Embryonic facial prominence (tissue), 1 donor: Measurements from ENCODE around the gene PNLDC1.
"Not testable (repeated sequence)": the region's sequence is repeated elsewhere in the genome, so short reads cannot be mapped to it uniquely, and the experiment has no call there.

Source experiments
- DNase-seq: peaks from one replicate; pipeline ENCODE4 v3.0.0-alpha.2; 2016; ENCODE audit errors: extremely low spot score

The PNLDC1 gene

GRCh38 chr6:159819932-159820640, 20.0 kb downstream of the PNLDC1 start:
- DNase-seq: no peak

GRCh38 chr6:159821122-159821521, 21.0 kb downstream of the PNLDC1 start:
- DNase-seq: no peak

DNA sequence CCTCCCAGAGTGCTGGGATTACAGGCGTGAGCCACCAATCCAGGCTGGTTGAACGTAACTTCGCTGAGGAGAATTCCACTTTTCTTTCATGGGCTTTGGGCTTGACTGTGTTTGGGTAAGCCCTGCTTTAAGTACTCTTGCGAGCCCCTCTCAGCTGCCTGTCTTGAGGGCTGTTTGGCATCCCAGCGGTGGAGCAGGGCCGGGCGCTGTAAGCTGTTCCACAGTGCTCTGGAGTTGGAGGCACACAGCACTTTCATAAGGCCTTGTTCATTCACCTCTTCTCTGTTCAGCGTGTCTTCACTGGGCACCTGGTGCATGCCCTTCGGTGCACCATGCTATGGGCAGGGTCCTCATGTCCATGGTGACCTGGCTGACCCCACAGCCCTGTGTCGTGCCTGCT, 21.6 kb downstream of the PNLDC1 start:
- no peak for DNase-seq

- no peak for DNase-seq
Observed at GRCh38 chr6:159823953-159824352, 23.9 kb downstream of the PNLDC1 start.

- DNase-seq: not testable (repeated sequence)
Observed at GRCh38 chr6:159824690-159825089, 24.6 kb downstream of the PNLDC1 start.

DNA sequence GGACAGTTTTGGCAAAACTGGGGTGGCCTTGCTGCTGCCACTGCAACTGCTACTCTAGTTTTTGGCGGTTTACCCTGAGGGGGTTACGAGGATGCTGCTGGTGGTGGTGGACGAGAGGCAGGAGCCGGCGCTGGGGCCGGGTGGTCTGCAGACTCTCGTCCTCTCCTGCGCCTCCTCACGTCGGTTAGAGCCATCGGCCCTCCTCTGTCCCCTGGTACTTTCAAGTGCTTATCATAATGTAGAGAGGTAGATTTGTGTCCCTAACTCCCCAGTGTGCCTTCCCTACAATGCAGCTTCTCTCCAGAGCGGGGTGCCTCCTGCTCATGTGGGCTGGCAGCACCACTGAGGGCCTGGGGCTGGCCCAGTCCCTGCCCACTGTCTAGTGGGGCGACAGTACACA, 25.9 kb downstream of the PNLDC1 start:
- no peak for DNase-seq

DNA sequence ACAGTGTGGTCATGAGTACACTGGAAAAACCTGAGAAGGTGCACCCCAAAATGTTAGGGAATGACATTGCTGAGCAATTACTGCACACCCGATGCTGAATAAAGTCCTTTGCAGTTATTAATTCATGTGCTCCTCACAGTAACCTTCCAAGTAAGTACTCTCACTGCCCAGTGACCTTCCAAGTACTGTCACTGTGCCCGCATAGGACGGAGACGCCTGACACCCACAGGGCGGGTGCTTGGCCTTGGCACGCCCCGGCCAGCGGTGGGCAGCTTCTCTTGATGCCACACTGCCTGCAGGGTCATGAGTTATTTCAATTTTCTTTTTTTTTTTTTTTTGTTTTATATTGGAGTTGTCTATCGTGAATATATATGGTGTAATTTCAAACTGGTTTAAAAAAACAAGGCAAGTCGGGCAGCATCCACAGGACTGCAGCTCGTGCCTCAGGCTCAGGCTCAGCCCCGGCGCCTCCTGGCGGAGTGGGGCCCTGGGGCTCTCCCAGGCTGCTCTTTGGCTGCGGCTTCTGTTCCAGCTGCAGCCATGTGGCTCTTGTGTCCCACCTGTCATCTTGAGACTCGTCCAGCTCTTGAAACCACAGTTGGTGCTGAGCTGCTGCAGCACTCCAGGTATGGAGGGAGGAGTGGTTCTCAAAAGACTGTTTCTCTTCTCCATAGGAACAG, 27.0 kb downstream of the PNLDC1 start:
- no peak for DNase-seq

DNA sequence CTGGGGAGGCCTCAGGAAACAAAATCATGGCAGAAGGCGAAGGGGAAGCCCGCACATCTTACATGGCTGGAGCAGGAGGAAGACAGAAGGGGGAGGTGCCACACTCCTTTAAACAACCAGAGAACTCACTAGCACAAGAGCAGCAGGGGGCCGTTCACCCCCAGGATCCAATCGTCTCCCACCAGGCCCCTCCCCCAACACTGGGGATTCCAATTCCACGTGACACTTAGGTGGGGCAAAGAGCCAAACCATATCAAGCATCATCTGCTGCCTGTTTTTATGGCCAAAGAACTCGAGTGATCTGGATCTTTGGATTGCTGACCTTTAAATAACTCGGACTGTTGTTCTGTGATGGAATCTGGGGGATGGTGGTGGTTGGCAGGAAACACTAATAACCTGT, 28.0 kb downstream of the PNLDC1 start:
- DNase-seq: no peak

GRCh38 chr6:159829526-159829925, 29.4 kb downstream of the PNLDC1 start:
- no peak for DNase-seq

GRCh38 chr6:159830501-159831372, 30.7 kb downstream of the PNLDC1 start:
- DNase-seq: no peak

DNA sequence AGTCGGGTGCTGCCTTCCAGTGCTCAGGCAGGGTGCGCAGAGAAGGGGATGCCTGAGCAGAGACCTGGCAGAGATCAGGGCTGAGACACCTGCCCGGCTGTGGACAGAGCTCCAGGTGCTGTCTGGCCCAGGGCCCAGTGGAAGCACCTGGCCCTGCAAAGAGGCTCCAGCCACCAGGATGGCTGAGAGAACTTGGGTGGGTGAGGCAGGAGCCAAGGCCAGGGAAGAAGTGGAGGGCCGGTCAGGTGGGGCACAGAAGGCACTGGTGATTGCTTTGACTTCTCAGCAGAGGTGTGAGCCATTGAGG, 31.2 kb downstream of the PNLDC1 start:
- DNase-seq: no peak

GRCh38 chr6:159832946-159833345, 32.9 kb downstream of the PNLDC1 start:
- no peak for DNase-seq

DNA sequence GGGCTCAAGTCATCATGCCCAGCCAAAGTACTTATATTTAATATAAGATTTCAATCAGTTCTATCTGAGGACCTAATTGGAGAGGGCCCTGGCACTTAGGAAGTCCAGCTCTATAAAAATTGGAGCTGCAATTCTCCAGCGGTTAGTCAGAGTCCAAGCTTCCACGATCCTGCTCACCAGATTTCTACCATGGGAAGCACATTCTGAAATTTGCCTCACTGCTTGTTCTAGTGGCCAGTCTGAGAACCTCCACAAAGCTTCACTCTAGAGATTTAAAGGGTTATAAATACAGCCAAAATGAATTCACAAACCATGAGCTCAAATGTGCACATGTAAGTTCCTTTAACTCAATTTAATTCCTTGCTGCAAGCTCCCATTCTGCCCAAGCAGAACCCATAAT, 33.5 kb downstream of the PNLDC1 start:
- no peak for DNase-seq

- DNase-seq: no peak
Observed at GRCh38 chr6:159833997-159834603, 34.0 kb downstream of the PNLDC1 start.

GRCh38 chr6:159836718-159837490, 36.8 kb downstream of the PNLDC1 start:
- DNase-seq: no peak

GRCh38 chr6:159837511-159837910, 37.4 kb downstream of the PNLDC1 start:
- DNase-seq: no peak

DNA sequence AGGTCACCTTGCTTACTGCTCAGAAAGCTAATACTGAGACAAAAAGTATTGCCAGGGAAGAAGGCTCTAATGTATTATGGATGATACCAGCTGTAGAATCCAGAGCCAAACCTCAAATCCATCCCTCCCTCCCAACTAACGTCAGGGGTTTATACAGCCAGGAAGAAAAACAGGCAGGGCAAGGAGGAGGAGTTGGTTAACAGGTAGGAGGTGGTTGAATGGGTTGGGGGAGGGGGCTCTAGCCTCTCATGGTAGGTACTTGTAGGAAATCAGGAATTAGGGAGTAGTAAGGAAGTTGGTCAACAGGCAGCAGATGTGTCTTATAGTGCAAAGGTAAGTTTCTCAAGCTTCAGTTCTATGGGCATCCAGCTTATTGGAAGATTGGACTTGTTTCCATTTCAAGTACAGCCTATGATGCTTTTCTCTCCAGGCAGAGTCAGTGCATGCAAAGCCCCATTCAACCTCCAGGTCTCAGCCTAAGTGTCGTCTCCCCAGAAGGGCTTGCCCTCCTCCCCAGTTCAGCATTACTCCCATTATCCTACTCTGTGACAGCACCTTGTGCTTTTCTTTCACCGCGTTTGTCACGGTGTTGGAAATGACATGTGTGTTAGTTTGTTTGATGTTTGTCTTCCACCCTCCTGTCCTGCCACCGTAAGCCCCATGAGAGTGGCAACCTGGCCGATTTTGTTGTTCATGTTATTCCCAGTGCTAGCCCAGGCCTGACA, 38.1 kb downstream of the PNLDC1 start:
- DNase-seq: no peak

DNA sequence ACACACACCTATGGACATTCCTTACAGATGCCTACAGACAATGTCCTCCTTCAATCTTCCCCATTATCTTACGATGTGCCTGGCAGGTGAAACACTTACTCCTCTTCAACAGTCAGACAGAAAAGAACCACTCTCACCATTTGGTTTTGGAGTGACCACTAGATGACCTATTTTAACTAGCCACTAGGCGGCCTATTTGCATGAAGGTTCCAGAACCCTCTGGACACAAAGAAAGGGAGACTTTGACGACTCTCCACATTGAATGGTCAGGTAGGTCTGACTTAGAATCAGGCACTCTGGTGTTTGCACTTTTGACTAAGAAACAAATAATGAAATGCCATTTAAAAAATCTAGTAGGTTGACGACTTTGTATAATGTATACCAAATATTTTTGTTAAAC, 42.0 kb downstream of the PNLDC1 start:
- no peak for DNase-seq

DNA sequence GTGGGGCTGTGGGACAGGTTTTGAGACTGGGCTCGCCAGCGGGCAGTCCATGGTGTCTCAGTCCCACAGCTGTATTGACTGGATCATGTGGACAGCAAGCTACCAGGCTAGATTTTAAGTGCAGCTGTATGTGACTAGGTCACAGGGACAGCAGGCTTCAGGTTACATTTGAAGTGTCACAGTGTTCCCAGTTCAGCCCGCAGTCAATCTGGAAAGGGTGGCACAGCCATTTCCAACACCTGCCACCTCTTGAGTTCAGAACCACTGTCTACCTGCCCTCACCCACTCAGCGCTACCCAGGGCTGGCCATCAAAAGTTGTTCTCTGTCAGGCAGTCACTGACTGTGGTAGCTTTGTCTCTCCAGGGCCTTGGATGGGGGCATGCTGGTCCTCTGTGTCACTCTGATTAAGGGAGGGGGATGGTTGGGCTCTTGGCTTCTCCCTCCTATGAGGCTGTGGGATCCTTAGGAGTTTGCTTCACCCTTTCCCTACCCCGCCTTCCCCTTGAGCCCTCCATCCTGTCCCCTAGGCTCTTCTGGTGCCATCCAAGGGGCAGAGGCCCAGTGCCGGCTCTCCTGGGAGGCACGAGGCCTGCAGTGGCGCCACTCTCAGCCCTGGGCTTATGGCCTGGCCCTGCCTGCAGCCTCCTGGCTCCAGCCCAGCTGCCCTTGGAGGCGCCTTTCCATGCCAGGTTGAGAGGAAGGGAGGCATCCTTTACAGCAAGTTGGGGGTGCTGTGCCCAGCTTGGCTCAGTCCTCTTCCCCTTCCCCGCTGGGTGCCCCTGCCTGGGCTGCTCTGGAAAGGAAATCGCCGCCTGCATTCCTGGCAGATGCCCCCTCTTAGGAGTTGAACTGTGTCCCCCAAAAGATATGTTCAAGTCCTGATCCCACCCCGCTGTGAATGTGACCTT, 44.9 kb downstream of the PNLDC1 start:
- DNase-seq: no peak

DNA sequence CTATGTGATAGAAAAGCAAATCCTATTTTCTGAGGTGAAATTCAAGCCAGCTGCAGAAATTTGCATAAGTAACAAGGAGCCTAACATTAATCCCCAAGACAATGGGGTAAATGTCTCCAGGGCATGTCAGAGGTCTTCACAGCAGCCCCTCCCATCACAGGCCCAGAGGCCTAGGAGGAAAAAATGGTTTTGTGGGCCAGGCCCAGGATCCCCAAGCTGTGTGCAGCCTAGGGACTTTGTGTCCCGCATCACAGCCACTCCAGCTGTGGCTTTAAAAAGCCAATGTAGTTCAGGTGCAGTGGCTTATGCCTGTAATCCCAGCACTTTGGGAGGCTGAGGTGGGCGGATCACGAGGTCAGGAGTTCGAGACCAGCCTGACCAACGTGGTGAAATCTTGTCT, 48.5 kb downstream of the PNLDC1 start:
- DNase-seq: not testable (repeated sequence)
